Measurements from ENCODE around the gene PPFIBP2. TPM values are rescaled to one million over a fixed set of nuclear protein-coding genes. Genes with fewer than 3 reads are reported as not detected.
A peak's percentile ranks its signal among the peaks of the same experiment; 100 is the strongest.

Gene PPFIBP2
- total and polyA plus RNA-seq, 12 donors, result 11.4 to 36.5 (median 21.1) TPM

- Histone ChIP-seq H3K36me3 (replicated peaks in 1 of 2) (no peaks in the 10 kb centered on the region), H3K27me3 (no peaks in the 10 kb centered on the region), H3K9me3 (replicated peaks in 1 of 3) (no peaks in the 10 kb centered on the region), H3K4me1 (replicated peaks in 1 of 2) (peaks cover 11 to 26% of the 10 kb centered on the region in 2 donors), H3K27ac (no peak overlapping the region), H3K4me3 (no peak overlapping the region)
- no peak for DNase-seq
- WGBS, 4 donors, result 94 to 97% (median 96%) methylated on average over 1 to 2 of the region's 2 CpGs
- intact Hi-C loops (cut with DNase I), result loop anchor here in 1 of 2 donors (10.0 kb wide), 1 partner anchor 155 kb away; no protein-coding TSS in a partner anchor
- TF ChIP-seq POLR2A (IDR thresholded peaks at IDR 0.05), result no peak
- TF ChIP-seq, protein P1, sequence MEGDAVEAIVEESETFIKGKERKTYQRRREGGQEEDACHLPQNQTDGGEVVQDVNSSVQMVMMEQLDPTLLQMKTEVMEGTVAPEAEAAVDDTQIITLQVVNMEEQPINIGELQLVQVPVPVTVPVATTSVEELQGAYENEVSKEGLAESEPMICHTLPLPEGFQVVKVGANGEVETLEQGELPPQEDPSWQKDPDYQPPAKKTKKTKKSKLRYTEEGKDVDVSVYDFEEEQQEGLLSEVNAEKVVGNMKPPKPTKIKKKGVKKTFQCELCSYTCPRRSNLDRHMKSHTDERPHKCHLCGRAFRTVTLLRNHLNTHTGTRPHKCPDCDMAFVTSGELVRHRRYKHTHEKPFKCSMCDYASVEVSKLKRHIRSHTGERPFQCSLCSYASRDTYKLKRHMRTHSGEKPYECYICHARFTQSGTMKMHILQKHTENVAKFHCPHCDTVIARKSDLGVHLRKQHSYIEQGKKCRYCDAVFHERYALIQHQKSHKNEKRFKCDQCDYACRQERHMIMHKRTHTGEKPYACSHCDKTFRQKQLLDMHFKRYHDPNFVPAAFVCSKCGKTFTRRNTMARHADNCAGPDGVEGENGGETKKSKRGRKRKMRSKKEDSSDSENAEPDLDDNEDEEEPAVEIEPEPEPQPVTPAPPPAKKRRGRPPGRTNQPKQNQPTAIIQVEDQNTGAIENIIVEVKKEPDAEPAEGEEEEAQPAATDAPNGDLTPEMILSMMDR (IDR thresholded peaks at IDR 0.05), result no peak
Observed at GRCh38 chr11:7509966-7510365, 3.8 kb upstream of the PPFIBP2 start.

DNA sequence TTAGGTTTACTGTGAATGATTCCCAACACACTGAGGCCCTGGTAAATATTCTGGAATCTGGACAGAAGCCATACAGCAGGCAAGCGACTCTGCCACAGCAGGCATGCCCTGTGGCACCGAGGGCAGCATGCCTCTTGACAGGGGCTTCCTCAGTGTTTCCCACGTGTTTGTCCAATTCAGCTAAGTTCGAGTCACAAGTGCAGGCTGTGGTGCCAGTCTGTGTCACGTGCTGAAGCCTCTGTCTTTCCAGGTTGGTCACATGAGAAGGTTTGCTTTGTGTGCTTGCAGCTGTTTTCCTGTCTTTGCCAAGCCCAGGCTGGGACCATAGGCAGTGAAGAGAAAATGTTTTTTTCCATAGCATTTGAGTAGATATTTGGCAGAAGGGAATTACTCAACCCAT lies 2.4 kb upstream of the PPFIBP2 start:
- no peaks in the 10 kb centered on the region for H3K9me3 ChIP-seq (replicated peaks in 1 of 3)
- WGBS, 4 donors, result 39 to 55% (median 52%) methylated on average over 4 to 5 of the region's 5 CpGs
- peak; percentile 17 to 84 (median 45) for DNase-seq
- H3K4me3 ChIP-seq, result no peak overlapping the region
- peak overlapping the region in 1 of 5 donors; percentile 97 for H3K27ac ChIP-seq
- TF ChIP-seq, protein P1 (IDR thresholded peaks at IDR 0.05), result no peak
- no peak for TF ChIP-seq POLR2A (IDR thresholded peaks at IDR 0.05)
- H3K4me1 ChIP-seq (replicated peaks in 1 of 2), result peaks cover 11 to 26% of the 10 kb centered on the region in 2 donors
- no peaks in the 10 kb centered on the region for H3K36me3 ChIP-seq (replicated peaks in 1 of 2)
- intact Hi-C loops (cut with DNase I), result loop anchor here in 1 of 2 donors (10.0 kb wide), 1 partner anchor 153 kb away; no protein-coding TSS in a partner anchor
- no peaks in the 10 kb centered on the region for H3K27me3 ChIP-seq

DNA sequence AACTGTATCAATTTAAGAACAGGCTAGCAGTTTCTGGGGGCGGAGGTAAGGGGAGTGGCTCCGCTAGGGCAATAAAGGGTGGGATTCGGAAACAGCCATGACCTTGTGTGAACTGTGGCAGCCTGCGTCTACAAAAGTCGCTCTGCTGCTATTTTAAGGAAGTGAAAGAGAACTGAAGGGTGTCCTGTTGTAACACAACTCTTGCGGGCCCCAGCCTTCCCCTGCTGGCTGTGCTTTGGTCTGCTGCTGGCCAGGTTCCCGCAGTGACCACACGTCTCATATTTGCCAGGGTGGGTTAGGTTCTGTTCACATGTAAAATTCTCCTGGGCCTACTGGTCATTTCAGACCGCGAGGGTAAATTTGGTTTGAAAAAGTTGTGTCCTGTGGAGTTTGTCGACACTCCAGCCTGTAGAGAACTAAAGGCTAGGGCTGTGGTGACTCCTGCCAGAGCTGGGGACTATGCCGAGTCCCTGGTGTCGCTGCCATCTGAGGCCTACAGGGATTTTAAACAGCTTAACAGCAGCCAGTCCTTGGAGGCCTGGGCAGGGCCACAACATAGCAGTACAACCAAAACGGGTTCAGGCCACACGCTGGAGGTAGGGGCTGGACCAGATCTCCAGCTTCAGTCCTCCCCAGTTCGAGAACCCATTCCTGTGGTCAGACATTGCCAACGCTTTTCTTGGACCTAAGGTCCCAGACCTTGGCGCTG lies 1.1 kb upstream of the PPFIBP2 start:
- H3K4me3 ChIP-seq, result peak overlapping the region in 2 of 4 donors; percentile 72 to 92
- peak; percentile 49 to 88 (median 74) for DNase-seq
- no peaks in the 10 kb centered on the region for H3K36me3 ChIP-seq (replicated peaks in 1 of 2)
- H3K9me3 ChIP-seq (replicated peaks in 1 of 3), result no peaks in the 10 kb centered on the region
- 23 to 35% (median 30%) methylated on average over 14 to 18 of the region's 18 CpGs for WGBS, 4 donors
- TF ChIP-seq, protein P1 (IDR thresholded peaks at IDR 0.05), result no peak
- TF ChIP-seq POLR2A (IDR thresholded peaks at IDR 0.05), result peak in 1 of 2 donors; percentile 19
- peak overlapping the region; percentile 77 to 97 (median 89) for H3K27ac ChIP-seq
- intact Hi-C loops (cut with DNase I), result loop anchor here in 1 of 2 donors (10.0 kb wide), 1 partner anchor 152 kb away; no protein-coding TSS in a partner anchor
- no peaks in the 10 kb centered on the region for H3K27me3 ChIP-seq
- H3K4me1 ChIP-seq (replicated peaks in 1 of 2), result peaks cover 11 to 26% of the 10 kb centered on the region in 2 donors

DNA sequence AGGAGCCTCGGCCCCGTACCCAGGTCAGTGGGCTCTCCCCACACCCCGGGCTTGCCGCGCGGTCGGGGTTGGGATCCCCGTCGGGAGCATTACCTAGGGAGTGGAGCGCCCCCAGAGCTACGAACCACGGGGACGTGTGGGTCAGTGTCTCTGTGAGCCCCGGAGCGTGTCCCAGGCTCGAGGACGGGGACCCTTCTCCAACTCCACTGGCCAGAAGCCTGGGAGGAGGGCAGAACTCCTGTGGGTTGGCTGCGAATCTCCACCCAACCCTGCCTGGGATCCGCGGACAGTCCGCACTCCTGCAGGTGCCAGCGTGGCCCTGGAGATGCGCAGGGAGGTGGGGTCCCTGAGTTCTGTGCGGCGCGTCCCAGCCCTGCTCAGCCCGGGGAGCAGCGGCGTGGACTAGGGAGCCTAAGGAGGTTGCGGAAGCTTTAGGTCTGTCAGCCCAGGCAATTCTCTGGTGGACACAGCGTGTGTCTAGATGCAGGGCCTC lies 346 bp downstream of the PPFIBP2 start:
- no peak for TF ChIP-seq POLR2A (IDR thresholded peaks at IDR 0.05)
- TF ChIP-seq, protein P1 (IDR thresholded peaks at IDR 0.05), result no peak
- Histone ChIP-seq H3K4me3 (peak overlapping the region; percentile 35 to 92 (median 68)), H3K27ac (peak overlapping the region; percentile 77 to 97 (median 89)), H3K36me3 (replicated peaks in 1 of 2) (no peaks in the 10 kb centered on the region), H3K27me3 (no peaks in the 10 kb centered on the region), H3K4me1 (replicated peaks in 1 of 2) (peaks cover 11 to 26% of the 10 kb centered on the region in 2 donors), H3K9me3 (replicated peaks in 1 of 3) (no peaks in the 10 kb centered on the region)
- WGBS, 4 donors, result 1 to 4% (median 2%) methylated on average over 9 to 31 of the region's 31 CpGs
- intact Hi-C loops (cut with DNase I), result loop anchor here in 1 of 2 donors (10.0 kb wide), 1 partner anchor 151 kb away; no protein-coding TSS in a partner anchor
- DNase-seq, result peak in 5 of 7 donors; percentile 27 to 61 (median 37)

Measured in adrenal gland (tissue), 12 donors.